ENCODE data around the gene CYP2R1.
A peak's percentile ranks its signal among the peaks of the same experiment; 100 is the strongest.

Gene CYP2R1

GRCh38 chr11:14892036-14892556, at the start of gene CYP2R1:
TSS of gene CYP2R1 (minus strand) at chr11:14892231. CDS start at chr11:14892205, 26 bp downstream.
- peak; percentile 96 for DNase-seq

GRCh38 chr11:14938936-14939335, 46.9 kb upstream of the CYP2R1 start:
- no peak for DNase-seq

- DNase-seq, result no peak
Observed at GRCh38 chr11:14934641-14935351, 42.8 kb upstream of the CYP2R1 start.

- DNase-seq, result no peak
Observed at GRCh38 chr11:14932447-14932846, 40.4 kb upstream of the CYP2R1 start.

- DNase-seq, result no peak
Observed at GRCh38 chr11:14930369-14930768, 38.3 kb upstream of the CYP2R1 start.

- DNase-seq, result peak; percentile 38
Observed at GRCh38 chr11:14927146-14927545, 35.1 kb upstream of the CYP2R1 start.

GRCh38 chr11:14924318-14924717, 32.3 kb upstream of the CYP2R1 start:
- DNase-seq, result no peak

GRCh38 chr11:14916403-14916802, 24.4 kb upstream of the CYP2R1 start:
- no peak for DNase-seq

- no peak for DNase-seq
Observed at GRCh38 chr11:14914536-14914935, 22.5 kb upstream of the CYP2R1 start.

GRCh38 chr11:14908214-14908880, 16.3 kb upstream of the CYP2R1 start:
- peak; percentile 21 for DNase-seq

GRCh38 chr11:14907411-14908213, 15.6 kb upstream of the CYP2R1 start:
- DNase-seq, result peak; percentile 28

- no peak for DNase-seq
Observed at GRCh38 chr11:14906993-14907392, 15.0 kb upstream of the CYP2R1 start.

- DNase-seq, result no peak
Observed at GRCh38 chr11:14906578-14906977, 14.5 kb upstream of the CYP2R1 start.

- peak; percentile 18 for DNase-seq
Observed at GRCh38 chr11:14905104-14906033, 13.3 kb upstream of the CYP2R1 start.

- DNase-seq, result peak; percentile 56
Observed at GRCh38 chr11:14904745-14905103, 12.7 kb upstream of the CYP2R1 start.

GRCh38 chr11:14902650-14903350, 10.8 kb upstream of the CYP2R1 start:
- peak; percentile 73 for DNase-seq

GRCh38 chr11:14898906-14899305, 6.9 kb upstream of the CYP2R1 start:
- no peak for DNase-seq

- DNase-seq, result no peak
Observed at GRCh38 chr11:14898355-14898754, 6.3 kb upstream of the CYP2R1 start.

GRCh38 chr11:14894657-14895598, 2.9 kb upstream of the CYP2R1 start:
- DNase-seq, result peak; percentile 68

GRCh38 chr11:14892577-14892976, 546 bp upstream of the CYP2R1 start:
- DNase-seq, result no peak
